IMR-90 (cell line): ENCODE data around the gene IL23R. TPM values are rescaled to one million over a fixed set of nuclear protein-coding genes. Genes with fewer than 3 reads are reported as not detected.

Source experiments
- ATAC-seq: fragments of 200-7000 bp; cut with Tn5 transposase; 2 replicates; pipeline ENCODE4 v1.9.1; 2020; ENCODE audit warnings: low read depth, mild to moderate bottlenecking, moderate library complexity
- BruUV-seq: library from RNA; stranded (reverse); fragments of 400-500 nt; replicated peaks from 2 replicates; lab custom pipeline; 2021; lab: Mats Ljungman, UMichigan
- CTCF ChIA-PET: fragments of 300-600 bp; formaldehyde crosslinking; extraction: SDS; loops from one replicate; lab custom pipeline; 2021; ENCODE audit warnings: antibody characterized with exemption; lab: Yijun Ruan, JAX
- POLR2A ChIA-PET: fragments of 300-600 bp; sonication (Branson Sonifier 250); formaldehyde crosslinking; loops from one replicate; lab custom pipeline; 2022; ENCODE audit warnings: antibody characterized with exemption; ENCODE audit not compliant: unreplicated experiment; lab: Charles Lee
- DNase-seq: peaks from one replicate; pipeline ENCODE4 v3.0.0; 2013
- H2AFZ ChIP-seq: replicated peaks from 2 replicates; pipeline ENCODE3; 2013; ENCODE audit warnings: low read length, mild to moderate bottlenecking; ENCODE audit not compliant: poor library complexity
- H2AK5ac ChIP-seq: 2 replicates; pipeline ENCODE4 v1.6.1; 2013; ENCODE audit warnings: low read depth, low read length, inconsistent platforms
- H2AK9ac ChIP-seq: replicated peaks from 2 replicates; pipeline ENCODE3; 2013; ENCODE audit warnings: mild to moderate bottlenecking, low read depth, low read length, moderate library complexity; ENCODE audit not compliant: poor library complexity
- H2BK120ac ChIP-seq: 2 replicates; pipeline ENCODE4 v1.6.1; 2013; ENCODE audit warnings: low read depth, low read length, inconsistent platforms
- H2BK15ac ChIP-seq: 3 replicates; pipeline ENCODE4 v1.6.1; 2013; ENCODE audit warnings: low read depth, low read length, inconsistent platforms
- H2BK20ac ChIP-seq: 2 replicates; pipeline ENCODE4 v1.6.1; 2013; ENCODE audit warnings: low read depth, mild to moderate bottlenecking, inconsistent platforms, low read length, moderate library complexity
- H2BK5ac ChIP-seq: 2 replicates; pipeline ENCODE4 v1.6.1; 2013; ENCODE audit warnings: mild to moderate bottlenecking, low read depth, low read length, inconsistent platforms; ENCODE audit not compliant: poor library complexity, severe bottlenecking
- H3K14ac ChIP-seq: replicated peaks from 2 replicates; pipeline ENCODE4 v1.6.1; 2013; ENCODE audit warnings: low read depth, low read length, inconsistent platforms
- H3K18ac ChIP-seq: 2 replicates; pipeline ENCODE4 v1.6.1; 2013; ENCODE audit warnings: low read depth, low read length, control low read depth
- H3K23ac ChIP-seq: 2 replicates; pipeline ENCODE4 v1.6.1; 2013; ENCODE audit warnings: low read depth, low read length, inconsistent platforms
- H3K27ac ChIP-seq: 2 replicates; pipeline ENCODE4 v1.5.1; 2013; ENCODE audit warnings: mild to moderate bottlenecking, control low read depth, low read length; ENCODE audit not compliant: insufficient read depth
- H3K27me3 ChIP-seq: 2 replicates; pipeline ENCODE4 v1.6.1; 2013; ENCODE audit warnings: low read length; ENCODE audit not compliant: control insufficient read depth, insufficient read depth
- H3K36me3 ChIP-seq: 2 replicates; pipeline ENCODE4 v1.6.1; 2013; ENCODE audit warnings: low read length, mixed read lengths; ENCODE audit not compliant: control insufficient read depth, insufficient read depth
- H3K4ac ChIP-seq: 2 replicates; pipeline ENCODE4 v1.6.1; 2013; ENCODE audit warnings: low read depth, low read length, inconsistent platforms
- H3K4me1 ChIP-seq: 2 replicates; pipeline ENCODE4 v1.6.1; 2013; ENCODE audit warnings: low read length, mixed read lengths; ENCODE audit not compliant: control insufficient read depth, insufficient read depth
- H3K4me2 ChIP-seq: 2 replicates; pipeline ENCODE4 v1.6.1; 2013; ENCODE audit warnings: low read depth, mild to moderate bottlenecking, control low read depth, low read length, moderate library complexity
- H3K4me3 ChIP-seq: 2 replicates; pipeline ENCODE4 v1.5.1; 2013; ENCODE audit warnings: low read depth, mild to moderate bottlenecking, control low read depth, low read length, moderate library complexity; ENCODE audit not compliant: insufficient read depth
- H3K56ac ChIP-seq: 2 replicates; pipeline ENCODE4 v1.6.1; 2013; ENCODE audit warnings: low read length, inconsistent platforms; ENCODE audit not compliant: insufficient read depth; ENCODE audit errors: extremely low read depth
- H3K79me1 ChIP-seq, 2 experiments: 2 replicates each; pipeline ENCODE4 v1.6.1; 2013; ENCODE audit warnings: low read length in 2 of 2, inconsistent platforms in 1 of 2, low read depth in 1 of 2
- H3K9ac ChIP-seq: 2 replicates; pipeline ENCODE4 v1.6.1; 2013; ENCODE audit warnings: low read depth, low read length, control low read depth
- H3K9me1 ChIP-seq: 2 replicates; pipeline ENCODE4 v1.6.1; 2013; ENCODE audit warnings: low read length, inconsistent platforms; ENCODE audit not compliant: insufficient read depth
- H3K9me3 ChIP-seq: 2 replicates; pipeline ENCODE4 v1.6.1; 2013; ENCODE audit warnings: low read length; ENCODE audit not compliant: control insufficient read depth, insufficient read depth
- H4K20me1 ChIP-seq: 2 replicates; pipeline ENCODE4 v1.6.1; 2013; ENCODE audit warnings: low read length, inconsistent platforms; ENCODE audit not compliant: insufficient read depth
- H4K5ac ChIP-seq: 2 replicates; pipeline ENCODE4 v1.6.1; 2013; ENCODE audit warnings: mild to moderate bottlenecking, low read depth, low read length, control low read depth
- H4K8ac ChIP-seq, 2 experiments: 2 replicates each; pipeline ENCODE4 v1.6.1; 2013; ENCODE audit warnings: low read depth in 2 of 2, low read length in 2 of 2, control low read depth in 1 of 2, inconsistent platforms in 1 of 2
- H4K91ac ChIP-seq: 2 replicates; pipeline ENCODE4 v1.6.1; 2013; ENCODE audit warnings: low read depth, low read length, inconsistent platforms; ENCODE audit not compliant: insufficient read depth
- BHLHE40 ChIP-seq: fragments of 150-350 bp; IDR thresholded peaks from 2 replicates; pipeline ENCODE4 v1.6.1; 2016; ENCODE audit warnings: mild to moderate bottlenecking, low read depth, low read length
- CHD1 ChIP-seq: IDR thresholded peaks from 2 replicates; pipeline ENCODE4 v1.6.1; 2012; ENCODE audit warnings: low read depth, low read length, improper control_type of control experiment
- ELK1 ChIP-seq: fragments of 150-350 bp; IDR thresholded peaks from 2 replicates; pipeline ENCODE4 v1.6.1; 2016; ENCODE audit warnings: low read depth, mild to moderate bottlenecking, low read length, moderate library complexity, borderline replicate concordance
- POLR2A ChIP-seq: IDR thresholded peaks from 2 replicates; pipeline ENCODE4 v1.6.1; 2012; ENCODE audit warnings: mild to moderate bottlenecking, low read depth, low read length
- RCOR1 ChIP-seq: IDR thresholded peaks from 2 replicates; pipeline ENCODE4 v1.6.1; 2012; ENCODE audit warnings: mild to moderate bottlenecking, low read length, improper control_type of control experiment; ENCODE audit not compliant: insufficient replicate concordance
- SMC3 ChIP-seq: fragments of 150-350 bp; IDR thresholded peaks from 2 replicates; pipeline ENCODE4 v1.6.1; 2016; ENCODE audit warnings: low read depth, mild to moderate bottlenecking, antibody characterized with exemption, low read length, moderate library complexity
- USF2 ChIP-seq: fragments of 150-350 bp; IDR thresholded peaks from 2 replicates; pipeline ENCODE4 v1.6.1; 2017; ENCODE audit warnings: mild to moderate bottlenecking, antibody characterized with exemption, low read length, low read depth
- dilution Hi-C: fragments of 300-500 bp; cut with HindIII; formaldehyde crosslinking; loops from one replicate; pipeline ENCODE4 v1.14.3; 2018; ENCODE audit warnings: low sequenced_read_pairs; ENCODE audit not compliant: unreplicated experiment
- in situ Hi-C: fragments of 300-500 bp; cut with MboI; formaldehyde crosslinking; loops from 3 replicates; pipeline ENCODE4 v1.14.3; 2019; ENCODE audit warnings: low sequenced_read_pairs, inconsistent platforms, mixed read lengths
- intact Hi-C: fragments of 100-400 bp; cut with micrococcal nuclease; formaldehyde crosslinking; loops from 2 replicates; pipeline ENCODE4 v1.10.0; 2022
- polyA plus RNA-seq, 3 experiments: library from polyadenylated mRNA; depleted of rRNA; stranded (reverse); fragments of >200 nt; gene quantifications; 2 replicates each; pipeline ENCODE4 v1.2.3, GENCODE V29; 2012; ENCODE audit warnings: low replicate concordance in 1 of 3
- total RNA-seq: library from RNA; depleted of rRNA; stranded (reverse); fragments of >200 nt; gene quantifications from 2 replicates; pipeline ENCODE4 v1.2.3, GENCODE V29; 2012

Gene IL23R
- total and polyA plus RNA-seq, 2 of the 4 experiments (the other 2 are of a cell fraction): not detected

- dilution Hi-C loops (no loop called here), in situ Hi-C loops (no loop called here), intact Hi-C loops (no loop called here)
- Histone ChIP-seq H2AK5ac (no peak overlapping the region), H3K4me2 (no peak overlapping the region), H3K9me3 (no peaks in the 10 kb centered on the region), H2BK20ac (no peak overlapping the region), H4K91ac (no peak overlapping the region), H3K14ac (no peak overlapping the region), H2BK120ac (no peak overlapping the region), H2BK15ac (no peak overlapping the region), H3K36me3 (no peaks in the 10 kb centered on the region), H4K20me1 (no peaks in the 10 kb centered on the region), H3K56ac (no peak overlapping the region), H2BK5ac (no peak overlapping the region), H4K8ac (no peak overlapping the region), H2AFZ (no peak overlapping the region), H3K4me3 (no peak overlapping the region), H3K23ac (no peak overlapping the region), H3K9me1 (no peaks in the 10 kb centered on the region), H2AK9ac (no peak overlapping the region), H3K4ac (no peak overlapping the region), H3K9ac (no peak overlapping the region), H3K27me3 (peaks cover 5% of the 10 kb centered on the region), H3K18ac (no peak overlapping the region), H3K79me1 (no peaks in the 10 kb centered on the region), H3K4me1 (no peaks in the 10 kb centered on the region), H4K5ac (no peak overlapping the region), H3K27ac (no peak overlapping the region)
- ATAC-seq (no peak), DNase-seq (no peak)
- TF ChIP-seq USF2 (no peak), SMC3 (no peak), CHD1 (no peak), ELK1 (no peak), RCOR1 (no peak), POLR2A (no peak), BHLHE40 (no peak)
- no TSS peak for BruUV-seq
- CTCF ChIA-PET: no interaction called here
- POLR2A ChIA-PET: no interaction called here
Measured at GRCh38 chr1:67264152-67264551, 97.9 kb downstream of the IL23R start.
